ENCODE measurements around the gene KRTAP4-5.

DNA sequence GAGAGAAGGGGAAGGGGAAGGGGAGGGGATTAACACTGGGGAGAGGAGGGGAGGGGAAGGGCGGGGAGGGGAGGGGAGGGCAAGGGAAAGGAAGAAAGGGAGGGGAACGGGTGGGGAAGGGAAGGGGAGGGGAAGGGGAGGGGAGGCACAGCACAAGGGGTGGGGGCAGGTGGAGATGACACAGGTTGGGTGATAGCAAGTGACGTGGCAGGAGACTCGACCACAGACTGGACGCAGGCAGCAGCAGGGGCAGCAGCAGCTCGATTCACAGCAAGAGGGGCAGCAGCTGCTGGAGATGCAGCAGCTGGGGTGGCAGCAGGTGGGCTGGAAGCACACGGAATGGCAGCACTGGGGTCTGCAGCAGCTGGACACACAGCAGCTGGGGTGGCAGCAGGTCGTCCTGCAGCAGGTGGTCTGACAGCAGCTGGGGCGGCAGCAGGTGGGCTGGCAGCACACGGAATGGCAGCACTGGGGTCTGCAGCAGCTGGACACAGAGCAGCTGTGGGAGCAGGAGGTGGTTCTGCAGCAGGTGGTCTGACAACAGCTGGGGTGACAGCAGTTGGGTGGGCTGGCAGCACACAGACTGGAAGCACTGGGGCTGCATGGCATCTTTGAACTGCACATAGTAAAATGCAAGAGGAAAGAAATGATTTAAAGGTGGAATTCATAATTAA lies 47.9 kb downstream of the KRTAP4-5 start, which contains the start of gene KRTAP4-16:
- TF ChIP-seq POLR2A (IDR thresholded peaks at IDR 0.05) (no peak), CTCF (IDR thresholded peaks at IDR 0.05) (no peak)

Data from testis (tissue), 2 donors.